ENCODE data around the gene PHLPP1.

Gene PHLPP1

DNA sequence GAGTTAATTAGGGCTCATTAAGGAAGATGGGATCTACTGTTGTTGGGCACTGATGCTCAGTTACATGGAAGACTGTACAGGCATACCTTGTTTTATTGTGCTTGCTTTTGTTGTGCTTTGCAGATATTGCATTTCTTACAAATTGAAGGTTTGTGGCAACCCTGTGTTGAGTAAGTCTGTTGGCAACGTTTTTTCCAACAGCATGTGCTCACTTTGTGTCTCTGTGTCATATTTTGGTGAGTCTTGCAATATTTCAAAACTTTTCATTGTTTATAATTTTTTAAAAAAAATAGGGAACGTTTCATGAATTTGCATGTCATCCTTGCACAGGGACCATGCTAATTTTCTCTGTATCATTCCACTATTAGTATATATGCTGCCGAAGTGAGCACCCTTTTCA lies 15.6 kb downstream of the PHLPP1 start:
- TF ChIP-seq, protein P1, sequence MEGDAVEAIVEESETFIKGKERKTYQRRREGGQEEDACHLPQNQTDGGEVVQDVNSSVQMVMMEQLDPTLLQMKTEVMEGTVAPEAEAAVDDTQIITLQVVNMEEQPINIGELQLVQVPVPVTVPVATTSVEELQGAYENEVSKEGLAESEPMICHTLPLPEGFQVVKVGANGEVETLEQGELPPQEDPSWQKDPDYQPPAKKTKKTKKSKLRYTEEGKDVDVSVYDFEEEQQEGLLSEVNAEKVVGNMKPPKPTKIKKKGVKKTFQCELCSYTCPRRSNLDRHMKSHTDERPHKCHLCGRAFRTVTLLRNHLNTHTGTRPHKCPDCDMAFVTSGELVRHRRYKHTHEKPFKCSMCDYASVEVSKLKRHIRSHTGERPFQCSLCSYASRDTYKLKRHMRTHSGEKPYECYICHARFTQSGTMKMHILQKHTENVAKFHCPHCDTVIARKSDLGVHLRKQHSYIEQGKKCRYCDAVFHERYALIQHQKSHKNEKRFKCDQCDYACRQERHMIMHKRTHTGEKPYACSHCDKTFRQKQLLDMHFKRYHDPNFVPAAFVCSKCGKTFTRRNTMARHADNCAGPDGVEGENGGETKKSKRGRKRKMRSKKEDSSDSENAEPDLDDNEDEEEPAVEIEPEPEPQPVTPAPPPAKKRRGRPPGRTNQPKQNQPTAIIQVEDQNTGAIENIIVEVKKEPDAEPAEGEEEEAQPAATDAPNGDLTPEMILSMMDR (IDR thresholded peaks at IDR 0.05), result no peak

GRCh38 chr18:62732617-62733016 lies 17.3 kb downstream of the PHLPP1 start:
- TF ChIP-seq, protein P1 (IDR thresholded peaks at IDR 0.05), result no peak

DNA sequence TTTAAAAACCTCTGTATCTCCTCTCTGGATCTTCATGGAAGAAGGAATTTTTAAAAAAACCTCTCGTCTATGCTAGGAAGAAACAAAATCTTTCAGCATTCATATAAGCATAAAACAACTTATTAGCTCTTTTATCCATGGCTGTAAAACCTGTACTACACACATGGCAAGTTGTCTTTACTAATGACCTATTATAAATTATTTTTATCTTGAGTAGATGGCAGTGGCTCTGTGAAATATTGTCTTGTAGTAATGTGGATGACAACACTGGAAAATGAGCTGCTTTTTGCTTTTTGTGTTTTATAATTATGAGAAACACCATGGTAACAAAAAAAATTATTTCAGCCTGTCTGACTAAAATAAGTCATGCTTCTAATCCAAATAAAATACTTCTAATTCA lies 18.9 kb downstream of the PHLPP1 start:
- TF ChIP-seq, protein P1 (IDR thresholded peaks at IDR 0.05), result no peak

DNA sequence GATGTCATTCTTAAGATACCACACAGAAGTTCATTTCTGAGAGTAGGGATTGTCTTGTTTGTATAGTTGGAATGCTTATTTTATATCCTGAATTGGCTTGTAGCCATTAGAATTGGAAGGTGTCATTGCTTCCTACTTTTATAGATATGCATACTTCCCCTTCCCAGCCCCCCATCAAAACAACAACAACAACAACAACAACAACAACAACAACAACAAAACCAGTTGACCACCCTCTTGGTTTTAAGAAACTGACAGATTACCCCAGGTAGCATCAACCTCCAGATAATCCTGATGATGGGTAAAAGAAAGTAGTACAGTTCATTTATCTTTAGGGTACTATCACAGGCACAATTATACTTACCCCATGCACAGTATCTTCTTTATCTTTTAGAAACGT lies 20.0 kb downstream of the PHLPP1 start:
- TF ChIP-seq, protein P1 (IDR thresholded peaks at IDR 0.05), result no peak

DNA sequence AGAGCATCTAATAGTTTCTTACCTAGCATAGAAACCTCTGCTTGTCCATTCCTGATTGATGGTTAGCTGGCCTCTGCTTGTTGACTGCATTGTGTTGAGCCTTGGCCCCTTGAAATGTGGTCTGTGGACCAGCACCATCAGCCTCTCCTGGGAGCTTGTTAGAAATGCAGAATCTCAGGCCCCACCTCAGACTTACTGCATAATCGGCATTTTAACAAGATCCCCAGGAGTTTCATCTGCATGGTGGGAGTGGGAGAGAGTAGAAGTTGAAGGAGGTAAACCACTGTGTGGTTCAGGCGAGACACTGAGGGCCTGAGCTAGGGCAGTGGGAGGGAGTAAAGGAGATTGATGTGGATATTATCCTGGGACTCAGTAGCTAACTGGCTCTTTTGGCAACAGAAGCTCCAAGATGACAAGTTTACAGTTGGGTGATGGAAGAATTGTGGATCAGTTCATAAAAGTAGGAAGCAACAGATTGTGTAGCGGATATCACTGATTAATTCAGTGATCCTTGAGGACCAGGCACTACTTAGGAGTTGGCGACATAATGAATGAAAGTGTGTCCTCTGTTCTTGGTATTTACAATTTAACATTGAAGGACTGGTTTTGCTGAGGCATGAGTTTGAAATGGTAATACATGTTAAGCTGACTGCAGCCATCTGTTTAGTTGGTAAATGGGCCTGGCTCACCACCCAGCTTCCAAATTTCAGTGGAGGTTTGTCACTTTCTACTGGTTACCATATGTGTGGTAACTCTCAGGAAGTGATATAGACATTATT lies 20.9 kb downstream of the PHLPP1 start:
- TF ChIP-seq, protein P1 (IDR thresholded peaks at IDR 0.05), result no peak

- TF ChIP-seq, protein P1 (IDR thresholded peaks at IDR 0.05), result no peak
These were observed 22.0 kb downstream of the PHLPP1 start for GRCh38 chr18:62737241-62737873.

GRCh38 chr18:62738639-62739038 lies 23.3 kb downstream of the PHLPP1 start:
- TF ChIP-seq, protein P1 (IDR thresholded peaks at IDR 0.05), result no peak

All from LNCAP (cell line).